ENCODE data around the gene SLC25A34.

- no peak for TF ChIP-seq CTCF (IDR thresholded peaks at IDR 0.05)
- no peak for TF ChIP-seq POLR2A (IDR thresholded peaks at IDR 0.05)
Observed at GRCh38 chr1:15732686-15733081, 3.4 kb upstream of the SLC25A34 start.

All from heart left ventricle (tissue), 13 donors.